K562 (cell line): ENCODE measurements around the gene SPTBN5. TPM values are rescaled to one million over a fixed set of nuclear protein-coding genes. Genes with fewer than 3 reads are reported as not detected.

ENCODE experiments used
- ATAC-seq: fragments of 200-7000 bp; cut with Tn5 transposase; 3 replicates; pipeline ENCODE4 v1.9.1; 2020; ENCODE audit warnings: moderate library complexity
- BruUV-seq: library from RNA; stranded (reverse); fragments of 400-500 nt; replicated peaks from 2 replicates; lab custom pipeline; 2021; lab: Mats Ljungman, UMichigan
- CTCF ChIA-PET: fragments of 300-600 bp; formaldehyde crosslinking; extraction: SDS; loops from one replicate; lab custom pipeline; 2021; ENCODE audit warnings: low intra/inter-chr PET ratio; lab: Yijun Ruan, JAX
- POLR2A ChIA-PET: fragments of 300-600, 350-650 bp; sonication (Branson Sonifier 250); formaldehyde crosslinking; extraction: SDS; loops from one replicate; lab custom pipeline; 2021; ENCODE audit warnings: antibody characterized with exemption, inconsistent platforms; lab: Yijun Ruan, JAX
- DNase-seq, 4 experiments: peaks; one replicate each; pipeline versions ENCODE4 v3.0.0 to v3.0.0-alpha.2; 2011 to 2018; ENCODE audit warnings: low spot score in 3 of 4, mixed read lengths in 3 of 4; ENCODE audit errors: extremely low read depth in 1 of 4
- FAIRE-seq: peaks from 2 replicates; lab custom pipeline; 2011; peaks lifted over from hg19 to GRCh38; lab: Jason Lieb, UNC
- H2AFZ ChIP-seq: 2 replicates; pipeline ENCODE4 v1.6.0; 2011; ENCODE audit warnings: low read depth, low read length, control low read depth, inconsistent platforms
- H3K27ac ChIP-seq: fragments of 200-600 bp; 3 replicates; pipeline ENCODE4 v1.8.0; 2011; ENCODE audit warnings: low read depth, mild to moderate bottlenecking, control low read depth, inconsistent platforms, low read length, moderate library complexity, mixed read lengths; ENCODE audit errors: extremely low read depth
- H3K27me3 ChIP-seq, 2 experiments: fragments of 300-600 bp in 1 of 2; 2 replicates in 1 of 2; 3 replicates in 1 of 2; pipeline versions ENCODE4 v1.6.0 to v1.8.0; 2011; ENCODE audit warnings: inconsistent platforms in 2 of 2, low read length in 2 of 2, mild to moderate bottlenecking in 1 of 2, mixed read lengths in 1 of 2, moderate library complexity in 1 of 2; ENCODE audit not compliant: control insufficient read depth in 2 of 2, insufficient read depth in 2 of 2
- H3K36me3 ChIP-seq: fragments of 300-600 bp; 3 replicates; pipeline ENCODE4 v1.8.0; 2011; ENCODE audit warnings: mild to moderate bottlenecking, low read length, inconsistent platforms; ENCODE audit not compliant: control insufficient read depth, insufficient read depth
- H3K4me1 ChIP-seq, 2 experiments: fragments of 200-600 bp in 1 of 2; replicated peaks in 1 of 2; 2 replicates in 1 of 2; 3 replicates in 1 of 2; pipeline versions ENCODE4 v1.5.1 to v1.8.0; 2011; ENCODE audit warnings: inconsistent platforms in 2 of 2, low read length in 2 of 2, mild to moderate bottlenecking in 1 of 2, mixed read lengths in 1 of 2, moderate library complexity in 1 of 2; ENCODE audit not compliant: control insufficient read depth in 2 of 2, insufficient read depth in 2 of 2
- H3K4me2 ChIP-seq: 2 replicates; pipeline ENCODE4 v1.6.1; 2011; ENCODE audit warnings: low read length, control low read depth, inconsistent platforms, mixed read lengths; ENCODE audit not compliant: insufficient read depth
- H3K4me3 ChIP-seq: fragments of 200-600 bp; sonication (generic), shearing (Covaris generic); 2 replicates; pipeline ENCODE4 v1.5.1; 2016; ENCODE audit warnings: control low read depth, inconsistent platforms
- H3K79me2 ChIP-seq: fragments of 200-600 bp; 3 replicates; pipeline ENCODE4 v1.8.0; 2011; ENCODE audit warnings: low read length, inconsistent platforms; ENCODE audit not compliant: control insufficient read depth, insufficient read depth
- H3K9ac ChIP-seq, 2 experiments: 2 replicates each; pipeline versions ENCODE4 v1.6.0 to v1.6.1; 2011; ENCODE audit warnings: low read depth in 2 of 2, low read length in 2 of 2, control low read depth in 1 of 2, inconsistent platforms in 1 of 2, mild to moderate bottlenecking in 1 of 2, mixed read lengths in 1 of 2; ENCODE audit not compliant: insufficient read depth in 1 of 2
- H3K9me1 ChIP-seq: one replicate; pipeline ENCODE4 v1.6.0; 2011; ENCODE audit warnings: inconsistent platforms, mild to moderate bottlenecking, low read length, moderate library complexity; ENCODE audit not compliant: control insufficient read depth, insufficient read depth
- H3K9me3 ChIP-seq: replicated peaks from 2 replicates; pipeline ENCODE4 v1.5.1; 2011; ENCODE audit warnings: low read depth, low read length, inconsistent platforms; ENCODE audit not compliant: control insufficient read depth, insufficient read depth
- H4K20me1 ChIP-seq: replicated peaks from 2 replicates; pipeline ENCODE4 v1.6.1; 2011; ENCODE audit warnings: low read length, inconsistent platforms, mixed read lengths; ENCODE audit not compliant: control insufficient read depth, insufficient read depth
- CTCF ChIP-seq, 3 experiments: IDR thresholded peaks in 2 of 3; conservative IDR thresholded peaks in 1 of 3; 2 replicates each; pipeline ENCODE4 v1.5.1; 2011 to 2012; ENCODE audit warnings: low read length in 3 of 3, mild to moderate bottlenecking in 3 of 3, control low read depth in 2 of 3, improper control_type of control experiment in 1 of 3, inconsistent platforms in 1 of 3, low read depth in 1 of 3, mixed read lengths in 1 of 3, moderate library complexity in 1 of 3; ENCODE audit not compliant: insufficient read depth in 2 of 3
- ZNF395 ChIP-seq: fragments of 200-800 bp; sonication (Bioruptor generic); IDR thresholded peaks from 2 replicates; pipeline ENCODE4 v1.6.1; 2017; ENCODE audit warnings: missing genetic modification characterization, missing compliant biosample characterization
- WGBS: fragments of 100-300 bp; shearing (Covaris generic); methylation state at CpG from one replicate; pipeline ENCODE4 v1.1.6; 2016; ENCODE audit warnings: low coverage, mixed read lengths; ENCODE audit not compliant: insufficient coverage; ENCODE audit errors: missing lambda C conversion rate; 5-methylcytosine and 5-hydroxymethylcytosine counted together
- in situ Hi-C: fragments of 300-500 bp; cut with MboI; formaldehyde crosslinking; loops from 4 replicates; pipeline ENCODE4 v1.15.0; 2018; ENCODE audit warnings: inconsistent platforms, mixed read lengths
- intact Hi-C: fragments of 100-400 bp; cut with micrococcal nuclease; formaldehyde crosslinking; loops from 2 replicates; pipeline ENCODE4 v1.14.2; 2022
- polyA plus RNA-seq, 8 experiments: library from polyadenylated mRNA; depleted of rRNA in 4 of 8; stranded (reverse) in 5 of 8; unstranded in 3 of 8; fragments of >200 nt; fragmentation: Nextera tagmentation in 2 of 8; fragmentation: Illumina TruSeq in 1 of 8; extraction: Ambion mirVana in 2 of 8; extraction: Trizol in 1 of 8; gene quantifications; 2 replicates each; pipeline versions ENCODE4 v1.2.1 to v1.2.3, GENCODE V29; 2011 to 2014; ENCODE audit warnings: inconsistent platforms in 1 of 8, missing spikeins in 1 of 8
- total RNA-seq, 7 experiments: library from RNA; depleted of rRNA in 6 of 7; stranded (reverse); fragments of >200 nt in 6 of 7; fragmentation: Illumina TruSeq in 2 of 7; extraction: Trizol in 2 of 7; gene quantifications; 2 replicates each; pipeline versions ENCODE4 v1.2.1 to v1.2.3, GENCODE V29; 2011 to 2021; ENCODE audit warnings: low replicate concordance in 1 of 7

SPTBN5 gene
- total and polyA plus RNA-seq, 9 of the 15 experiments (the other 6 are each of a cell fraction or from before 2014, with no cell fraction given), result 0.02 TPM; not detected in 8

GRCh38 chr15:41858756-41859155 is 35.1 kb downstream of the SPTBN5 start:
- H3K9me1 ChIP-seq, result no peaks in the 10 kb centered on the region
- in situ Hi-C loops (no loop called here), intact Hi-C loops (no loop called here)
- ATAC-seq (no peak), DNase-seq (no peak), FAIRE-seq (no peak)
- H3K36me3 ChIP-seq, result no peaks in the 10 kb centered on the region
- no peak overlapping the region for H3K4me2 ChIP-seq
- peaks cover 13% of the 10 kb centered on the region for H4K20me1 ChIP-seq
- 38% methylated on average over 13 of the region's 15 CpGs for WGBS
- ChIA-PET POLR2A (no interaction called here), CTCF (interaction anchor here (0.6 kb wide), 1 partner anchor 943 kb away, joined by 3 read pairs; no protein-coding TSS in a partner anchor)
- no peaks in the 10 kb centered on the region for H3K79me2 ChIP-seq
- peaks cover 56 to 94% of the 10 kb centered on the region in 2 experiments for H3K27me3 ChIP-seq
- no peak overlapping the region for H3K9ac ChIP-seq
- no peak overlapping the region for H3K27ac ChIP-seq
- H2AFZ ChIP-seq, result no peak overlapping the region
- H3K4me1 ChIP-seq, result peaks cover 0 to 51% of the 10 kb centered on the region in 2 experiments; a peak in 2 of 5 replicates
- TF ChIP-seq CTCF (IDR thresholded peaks at IDR 0.05 in 2 of 3, conservative IDR thresholded peaks at IDR 0.05 in 1 of 3; ENCODE audit: insufficient read depth in 2 of 3, low read depth in 1 of 3, low read length in 3 of 3) (peak in 2 of 3 experiments; percentile 26 to 45; a peak in 3 of 6 replicates), ZNF395 (CRISPR knock-in tag) (no peak)
- no peaks in the 10 kb centered on the region; the same call in 1 of the 2 replicates for H3K9me3 ChIP-seq
- H3K4me3 ChIP-seq, result no peak overlapping the region
- no TSS peak for BruUV-seq
